IPS-20b (cell line): ENCODE results near the gene SERGEF.

ENCODE experiments used
- H3K27ac ChIP-seq: one replicate; pipeline ENCODE4 v1.5.1; 2013; ENCODE audit warnings: low read length
- H3K27me3 ChIP-seq: 2 replicates; pipeline ENCODE4 v1.6.1; 2013; ENCODE audit warnings: mild to moderate bottlenecking, low read length, inconsistent platforms; ENCODE audit not compliant: insufficient read depth
- H3K36me3 ChIP-seq: 2 replicates; pipeline ENCODE4 v1.6.1; 2013; ENCODE audit warnings: low read depth, mild to moderate bottlenecking, inconsistent platforms, low read length, moderate library complexity; ENCODE audit not compliant: insufficient read depth
- H3K4me1 ChIP-seq: 2 replicates; pipeline ENCODE4 v1.6.1; 2013; ENCODE audit warnings: mild to moderate bottlenecking, control low read depth, inconsistent platforms, low read length, moderate library complexity; ENCODE audit not compliant: insufficient read depth
- H3K4me3 ChIP-seq: 2 replicates; pipeline ENCODE4 v1.5.1; 2013; ENCODE audit warnings: mild to moderate bottlenecking, low read length, inconsistent platforms
- H3K9ac ChIP-seq: 2 replicates; pipeline ENCODE4 v1.6.1; 2013; ENCODE audit warnings: low read depth, mild to moderate bottlenecking, inconsistent platforms, low read length, moderate library complexity
- H3K9me3 ChIP-seq: 2 replicates; pipeline ENCODE4 v1.6.1; 2013; ENCODE audit warnings: mild to moderate bottlenecking, low read depth, low read length, inconsistent platforms; ENCODE audit not compliant: insufficient read depth

The SERGEF gene

GRCh38 chr11:17974246-17974645 lies 38.6 kb downstream of the SERGEF start:
- 0 out of 2 replicates have a peak, but pooled peaks cover 4% of the 10 kb centered on the region for H3K36me3 ChIP-seq
- no peaks in the 10 kb centered on the region for H3K27me3 ChIP-seq
- no peak overlapping the region for H3K4me3 ChIP-seq
- no peak overlapping the region for H3K27ac ChIP-seq
- H3K4me1 ChIP-seq = no peaks in the 10 kb centered on the region
- H3K9ac ChIP-seq = no peak overlapping the region
- H3K9me3 ChIP-seq = no peaks in the 10 kb centered on the region

GRCh38 chr11:17972987-17973386 lies 39.9 kb downstream of the SERGEF start:
- H3K36me3 ChIP-seq = 0 out of 2 replicates have a peak, but pooled peaks cover 4% of the 10 kb centered on the region
- no peak overlapping the region for H3K9ac ChIP-seq
- no peak overlapping the region for H3K4me3 ChIP-seq
- H3K4me1 ChIP-seq = no peaks in the 10 kb centered on the region
- H3K9me3 ChIP-seq = no peaks in the 10 kb centered on the region
- no peak overlapping the region for H3K27ac ChIP-seq
- no peaks in the 10 kb centered on the region for H3K27me3 ChIP-seq

- no peak overlapping the region for H3K9ac ChIP-seq
- H3K4me3 ChIP-seq = no peak overlapping the region
- H3K4me1 ChIP-seq = no peaks in the 10 kb centered on the region
- no peaks in the 10 kb centered on the region for H3K9me3 ChIP-seq
- no peaks in the 10 kb centered on the region for H3K27me3 ChIP-seq
- no peak overlapping the region for H3K27ac ChIP-seq
- H3K36me3 ChIP-seq = 0 out of 2 replicates have a peak, but pooled peaks cover 4% of the 10 kb centered on the region
Observed at GRCh38 chr11:17968206-17968605, 44.6 kb downstream of the SERGEF start.

- Histone ChIP-seq H3K9ac (no peak overlapping the region), H3K4me3 (no peak overlapping the region), H3K27ac (no peak overlapping the region), H3K4me1 (no peaks in the 10 kb centered on the region), H3K9me3 (no peaks in the 10 kb centered on the region), H3K36me3 (0 out of 2 replicates have a peak, but pooled peaks cover 4% of the 10 kb centered on the region), H3K27me3 (no peaks in the 10 kb centered on the region)
Observed at GRCh38 chr11:17967661-17968060, 45.2 kb downstream of the SERGEF start.

- H3K27ac ChIP-seq = no peak overlapping the region
- no peak overlapping the region for H3K4me3 ChIP-seq
- no peak overlapping the region for H3K9ac ChIP-seq
- H3K4me1 ChIP-seq = no peaks in the 10 kb centered on the region
- H3K36me3 ChIP-seq = peaks cover 4% of the 10 kb centered on the region; the same call in 1 of the 2 replicates
- no peaks in the 10 kb centered on the region for H3K27me3 ChIP-seq
- no peaks in the 10 kb centered on the region for H3K9me3 ChIP-seq
Observed at GRCh38 chr11:17960091-17960490, 52.8 kb downstream of the SERGEF start.

- no peaks in the 10 kb centered on the region for H3K9me3 ChIP-seq
- no peaks in the 10 kb centered on the region for H3K4me1 ChIP-seq
- H3K36me3 ChIP-seq = peaks cover 6% of the 10 kb centered on the region; the same call in 1 of the 2 replicates
- no peak overlapping the region for H3K27ac ChIP-seq
- no peak overlapping the region for H3K4me3 ChIP-seq
- H3K27me3 ChIP-seq = no peaks in the 10 kb centered on the region
- no peak overlapping the region for H3K9ac ChIP-seq
Observed at GRCh38 chr11:17958446-17958845, 54.4 kb downstream of the SERGEF start.

GRCh38 chr11:17954395-17955252 lies 58.2 kb downstream of the SERGEF start:
- Histone ChIP-seq H3K27ac (no peak overlapping the region), H3K4me1 (no peaks in the 10 kb centered on the region), H3K36me3 (peaks cover 6% of the 10 kb centered on the region; the same call in 1 of the 2 replicates)

GRCh38 chr11:17952487-17952886 lies 60.4 kb downstream of the SERGEF start:
- Histone ChIP-seq H3K4me1 (no peaks in the 10 kb centered on the region), H3K36me3 (peaks cover 6% of the 10 kb centered on the region; the same call in 1 of the 2 replicates), H3K27me3 (no peaks in the 10 kb centered on the region), H3K27ac (no peak overlapping the region), H3K4me3 (no peak overlapping the region), H3K9me3 (no peaks in the 10 kb centered on the region), H3K9ac (no peak overlapping the region)

More at GRCh38 chr11:17954395-17955252, 58.2 kb downstream of the SERGEF start:
- Histone ChIP-seq H3K9ac (no peak overlapping the region), H3K4me3 (no peak overlapping the region), H3K9me3 (no peaks in the 10 kb centered on the region), H3K27me3 (no peaks in the 10 kb centered on the region)

GRCh38 chr11:17951685-17952388 lies 61.0 kb downstream of the SERGEF start:
- no peaks in the 10 kb centered on the region for H3K27me3 ChIP-seq
- H3K27ac ChIP-seq = no peak overlapping the region
- no peaks in the 10 kb centered on the region for H3K4me1 ChIP-seq
- H3K36me3 ChIP-seq = peaks cover 6% of the 10 kb centered on the region; the same call in 1 of the 2 replicates
- no peak overlapping the region for H3K9ac ChIP-seq
- H3K9me3 ChIP-seq = no peaks in the 10 kb centered on the region
- no peak overlapping the region for H3K4me3 ChIP-seq

GRCh38 chr11:17950644-17951043 lies 62.2 kb downstream of the SERGEF start:
- H3K9ac ChIP-seq = no peak overlapping the region

GRCh38 chr11:17948296-17948695 lies 64.6 kb downstream of the SERGEF start:
- Histone ChIP-seq H3K4me3 (no peak overlapping the region), H3K9me3 (no peaks in the 10 kb centered on the region; the same call in 1 of the 2 replicates), H3K9ac (no peak overlapping the region), H3K36me3 (no peaks in the 10 kb centered on the region), H3K4me1 (no peaks in the 10 kb centered on the region), H3K27ac (no peak overlapping the region), H3K27me3 (no peaks in the 10 kb centered on the region)

More at GRCh38 chr11:17950644-17951043, 62.2 kb downstream of the SERGEF start:
- Histone ChIP-seq H3K27me3 (no peaks in the 10 kb centered on the region), H3K36me3 (peaks cover 6% of the 10 kb centered on the region; the same call in 1 of the 2 replicates), H3K4me1 (no peaks in the 10 kb centered on the region), H3K27ac (no peak overlapping the region), H3K9me3 (no peaks in the 10 kb centered on the region), H3K4me3 (no peak overlapping the region)
